HepG2 (cell line): ENCODE data around the gene KIF1B.

Experiments used
- CREM ChIP-seq, 2 experiments: sonication (generic) in 1 of 2; formaldehyde crosslinking in 1 of 2; IDR thresholded peaks; 2 replicates each; pipeline versions ENCODE4 v1.4.0 to v1.6.1; 2016 to 2020; ENCODE audit warnings: antibody characterized with exemption in 1 of 2, mild to moderate bottlenecking in 1 of 2, missing genetic modification reagents in 1 of 2
- ELF1 ChIP-seq: sonication (generic); formaldehyde crosslinking; IDR thresholded peaks from 2 replicates; pipeline ENCODE4 v1.4.0; 2020; ENCODE audit warnings: missing genetic modification reagents
- EZH2 ChIP-seq: conservative IDR thresholded peaks from 2 replicates; pipeline ENCODE4 v1.6.1; 2012; ENCODE audit warnings: mild to moderate bottlenecking, low read depth, low read length, moderate library complexity
- HNF4A ChIP-seq: sonication (generic); formaldehyde crosslinking; IDR thresholded peaks from 2 replicates; pipeline ENCODE4 v1.4.0; 2020; ENCODE audit warnings: missing genetic modification reagents
- KLF15 ChIP-seq: sonication (generic); formaldehyde crosslinking; IDR thresholded peaks from 2 replicates; pipeline ENCODE4 v1.8.1; 2023; ENCODE audit warnings: borderline replicate concordance, mild to moderate bottlenecking, inconsistent platforms, missing genetic modification reagents, mixed read lengths
- KMT2A ChIP-seq: sonication (generic); formaldehyde crosslinking; IDR thresholded peaks from 2 replicates; pipeline ENCODE4 v1.4.0; 2020; ENCODE audit warnings: missing genetic modification reagents
- POLR2A ChIP-seq, 2 experiments: IDR thresholded peaks; 2 replicates each; pipeline ENCODE4 v1.6.1; 2011; ENCODE audit warnings: low read depth in 2 of 2, low read length in 2 of 2, mild to moderate bottlenecking in 1 of 2, moderate library complexity in 1 of 2; ENCODE audit not compliant: insufficient read depth in 1 of 2
- SETDB1 ChIP-seq: sonication (generic); formaldehyde crosslinking; IDR thresholded peaks from 2 replicates; pipeline ENCODE4 v1.5.1; 2020; ENCODE audit warnings: missing genetic modification reagents, mild to moderate bottlenecking, borderline replicate concordance
- SYNCRIP ChIP-seq: fragments of 200-400 bp; formaldehyde crosslinking; IDR thresholded peaks from 2 replicates; pipeline ENCODE4 v1.6.1; 2018; ENCODE audit warnings: mild to moderate bottlenecking, low read depth, low read length; ENCODE audit not compliant: insufficient read depth
- ZNF124 ChIP-seq: sonication (generic); formaldehyde crosslinking; IDR thresholded peaks from 2 replicates; pipeline ENCODE4 v1.4.0; 2020; ENCODE audit warnings: missing genetic modification reagents
- ZNF317 ChIP-seq: sonication (generic); formaldehyde crosslinking; IDR thresholded peaks from 2 replicates; pipeline ENCODE4 v1.5.0; 2020; ENCODE audit warnings: mild to moderate bottlenecking, missing genetic modification reagents
- TF ChIP-seq, protein P1 (sequence below): IDR thresholded peaks from 2 replicates; pipeline ENCODE4 v1.6.1; 2012; ENCODE audit warnings: inconsistent platforms
- TF ChIP-seq, protein P2 (sequence below): sonication (generic); formaldehyde crosslinking; IDR thresholded peaks from 2 replicates; pipeline ENCODE4 v1.4.0; 2020; ENCODE audit warnings: missing genetic modification reagents, mild to moderate bottlenecking, borderline replicate concordance

DNA sequence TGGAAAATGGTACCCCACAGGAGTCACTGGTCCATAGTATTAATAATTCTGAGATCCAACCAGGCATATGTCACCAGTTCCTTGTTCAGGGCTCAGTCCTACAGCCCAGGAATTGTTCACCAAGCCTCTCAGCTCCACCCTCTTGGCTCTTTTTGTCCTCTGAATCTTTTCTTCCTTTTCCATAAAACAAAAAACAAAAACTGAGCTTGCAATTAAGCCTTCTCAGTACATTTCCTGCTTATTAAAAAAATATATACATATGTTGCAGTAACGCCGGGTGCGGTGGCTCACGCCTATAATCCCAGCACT, 23.4 kb upstream of the KIF1B start:
- TF ChIP-seq CREM (IDR thresholded peaks at IDR 0.05) = no peak
- TF ChIP-seq CREM (CRISPR knock-in tag; IDR thresholded peaks at IDR 0.05) = no peak
- TF ChIP-seq EZH2 = no peak
- no peak for TF ChIP-seq SYNCRIP
- no peak for TF ChIP-seq POLR2A (IDR thresholded peaks at IDR 0.05; ENCODE audit: insufficient read depth in 1 of 2, low read depth in 2 of 2, low read length in 2 of 2)
- TF ChIP-seq KMT2A (CRISPR knock-in tag) = no peak
- TF ChIP-seq, protein P1, sequence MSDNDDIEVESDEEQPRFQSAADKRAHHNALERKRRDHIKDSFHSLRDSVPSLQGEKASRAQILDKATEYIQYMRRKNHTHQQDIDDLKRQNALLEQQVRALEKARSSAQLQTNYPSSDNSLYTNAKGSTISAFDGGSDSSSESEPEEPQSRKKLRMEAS = no peak
- no peak for TF ChIP-seq ZNF124 (CRISPR knock-in tag)
- no peak for TF ChIP-seq HNF4A (CRISPR knock-in tag)
- no peak for TF ChIP-seq ZNF317 (CRISPR knock-in tag)
- TF ChIP-seq KLF15 (CRISPR knock-in tag) = no peak
- TF ChIP-seq, protein P2, sequence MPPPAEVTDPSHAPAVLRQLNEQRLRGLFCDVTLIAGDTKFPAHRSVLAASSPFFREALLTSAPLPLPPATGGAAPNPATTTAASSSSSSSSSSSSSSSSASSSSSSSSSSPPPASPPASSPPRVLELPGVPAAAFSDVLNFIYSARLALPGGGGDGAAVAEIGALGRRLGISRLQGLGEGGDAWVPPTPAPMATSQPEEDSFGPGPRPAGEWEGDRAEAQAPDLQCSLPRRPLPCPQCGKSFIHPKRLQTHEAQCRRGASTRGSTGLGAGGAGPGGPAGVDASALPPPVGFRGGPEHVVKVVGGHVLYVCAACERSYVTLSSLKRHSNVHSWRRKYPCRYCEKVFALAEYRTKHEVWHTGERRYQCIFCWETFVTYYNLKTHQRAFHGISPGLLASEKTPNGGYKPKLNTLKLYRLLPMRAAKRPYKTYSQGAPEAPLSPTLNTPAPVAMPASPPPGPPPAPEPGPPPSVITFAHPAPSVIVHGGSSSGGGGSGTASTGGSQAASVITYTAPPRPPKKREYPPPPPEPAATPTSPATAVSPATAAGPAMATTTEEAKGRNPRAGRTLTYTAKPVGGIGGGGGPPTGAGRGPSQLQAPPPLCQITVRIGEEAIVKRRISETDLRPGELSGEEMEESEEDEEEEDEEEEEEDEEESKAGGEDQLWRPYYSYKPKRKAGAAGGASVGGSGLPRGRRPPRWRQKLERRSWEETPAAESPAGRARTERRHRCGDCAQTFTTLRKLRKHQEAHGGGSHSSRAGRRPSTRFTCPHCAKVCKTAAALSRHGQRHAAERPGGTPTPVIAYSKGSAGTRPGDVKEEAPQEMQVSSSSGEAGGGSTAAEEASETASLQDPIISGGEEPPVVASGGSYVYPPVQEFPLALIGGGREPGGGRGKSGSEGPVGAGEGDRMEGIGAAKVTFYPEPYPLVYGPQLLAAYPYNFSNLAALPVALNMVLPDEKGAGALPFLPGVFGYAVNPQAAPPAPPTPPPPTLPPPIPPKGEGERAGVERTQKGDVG = no peak
- TF ChIP-seq ELF1 (CRISPR knock-in tag) = no peak
- no peak for TF ChIP-seq SETDB1 (CRISPR knock-in tag)
